Hepatocyte (in vitro differentiated cells): ENCODE results near the gene FAM98A. TPM values are rescaled to one million over a fixed set of nuclear protein-coding genes. Genes with fewer than 3 reads are reported as not detected.
A peak's percentile ranks its signal among the peaks of the same experiment; 100 is the strongest.

Experiments
- DNase-seq: peaks from one replicate; pipeline ENCODE4 v3.0.0-alpha.2; 2016; ENCODE audit warnings: low spot score
- H2AFZ ChIP-seq: fragments of 200-600 bp; sonication (generic); 2 replicates; pipeline ENCODE4 v1.6.0; 2016; ENCODE audit warnings: antibody characterized with exemption, mild to moderate bottlenecking
- H3K27ac ChIP-seq: fragments of 200-600 bp; sonication (generic); 2 replicates; pipeline ENCODE4 v1.5.1; 2016; ENCODE audit warnings: mild to moderate bottlenecking
- H3K27me3 ChIP-seq: fragments of 200-600 bp; sonication (generic); 2 replicates; pipeline ENCODE4 v1.6.1; 2016
- H3K36me3 ChIP-seq: fragments of 200-600 bp; sonication (generic); replicated peaks from 2 replicates; pipeline ENCODE4 v1.5.1; 2016; ENCODE audit warnings: low read depth; ENCODE audit not compliant: insufficient read depth
- H3K4me1 ChIP-seq: fragments of 200-600 bp; sonication (generic); 2 replicates; pipeline ENCODE4 v1.5.1; 2016; ENCODE audit warnings: mild to moderate bottlenecking, moderate library complexity; ENCODE audit not compliant: insufficient read depth
- H3K4me2 ChIP-seq: fragments of 200-600 bp; sonication (generic); 2 replicates; pipeline ENCODE4 v1.6.0; 2016
- H3K4me3 ChIP-seq: fragments of 200-600 bp; sonication (generic); 2 replicates; pipeline ENCODE4 v1.5.1; 2016; ENCODE audit warnings: mild to moderate bottlenecking
- H3K79me2 ChIP-seq: fragments of 200-600 bp; sonication (generic); 2 replicates; pipeline ENCODE4 v1.6.0; 2017; ENCODE audit warnings: mild to moderate bottlenecking
- H3K9me2 ChIP-seq: fragments of 200-600 bp; sonication (generic); replicated peaks from 2 replicates; pipeline ENCODE4 v1.6.0; 2017; ENCODE audit warnings: mild to moderate bottlenecking; ENCODE audit not compliant: insufficient read depth
- H3K9me3 ChIP-seq: fragments of 200-600 bp; sonication (generic); 2 replicates; pipeline ENCODE4 v1.5.1; 2016; ENCODE audit warnings: low read depth, mild to moderate bottlenecking
- H4K20me1 ChIP-seq: fragments of 200-600 bp; sonication (generic); 2 replicates; pipeline ENCODE4 v1.6.0; 2016; ENCODE audit warnings: mild to moderate bottlenecking; ENCODE audit not compliant: insufficient read depth, poor library complexity, severe bottlenecking
- CTCF ChIP-seq: fragments of 200-600 bp; sonication (generic); IDR thresholded peaks from 2 replicates; pipeline ENCODE4 v1.5.1; 2016; ENCODE audit warnings: antibody characterized with exemption, mild to moderate bottlenecking; ENCODE audit not compliant: poor library complexity
- EZH2 ChIP-seq: fragments of 200-600 bp; sonication (generic); IDR thresholded peaks from 2 replicates; pipeline ENCODE4 v1.6.1; 2016; ENCODE audit warnings: antibody characterized with exemption, mild to moderate bottlenecking, borderline replicate concordance
- EZH2phosphoT487 ChIP-seq: fragments of 200-600 bp; sonication (generic); IDR thresholded peaks from one replicate; pipeline ENCODE4 v1.6.1; 2018; ENCODE audit warnings: antibody characterized with exemption, mild to moderate bottlenecking, low read depth, moderate library complexity; ENCODE audit not compliant: unreplicated experiment, severe bottlenecking
- WGBS: methylation state at CpG from one replicate; pipeline ENCODE4 v1.1.6; 2016; ENCODE audit warnings: low lambda C conversion rate; ENCODE audit errors: missing lambda C conversion rate; 5-methylcytosine and 5-hydroxymethylcytosine counted together
- polyA plus RNA-seq: library from polyadenylated mRNA; unstranded; fragments of >200 nt; fragmentation: Nextera tagmentation; extraction: Ambion mirVana; gene quantifications from 2 replicates; pipeline ENCODE4 v1.2.1, GENCODE V29; 2016
- total RNA-seq: library from RNA; depleted of rRNA; stranded (reverse); fragments of >200 nt; gene quantifications from 2 replicates; pipeline ENCODE4 v1.2.3, GENCODE V29; 2014

The FAM98A gene
- total and polyA plus RNA-seq, 2 experiments from 2014 or later: 18.8 to 50.4 TPM

GRCh38 chr2:33603416-33603815 is 4.3 kb upstream of the FAM98A start:
- Histone ChIP-seq H3K9me2 (no peaks in the 10 kb centered on the region), H3K79me2 (peaks cover 5% of the 10 kb centered on the region), H3K4me1 (no peaks in the 10 kb centered on the region), H3K27me3 (no peaks in the 10 kb centered on the region), H3K36me3 (no peaks in the 10 kb centered on the region), H4K20me1 (no peaks in the 10 kb centered on the region), H3K9me3 (no peaks in the 10 kb centered on the region), H2AFZ (no peak overlapping the region), H3K27ac (no peak overlapping the region), H3K4me3 (no peak overlapping the region), H3K4me2 (no peak overlapping the region)
- WGBS: 68% methylated on average over 3 of the region's 3 CpGs
- TF ChIP-seq EZH2phosphoT487 (no peak), CTCF (no peak), EZH2 (no peak)
- DNase-seq: no peak

GRCh38 chr2:33602201-33602830 is 3.2 kb upstream of the FAM98A start:
- Histone ChIP-seq H2AFZ (no peak overlapping the region), H3K79me2 (peaks cover 16% of the 10 kb centered on the region), H3K4me3 (no peak overlapping the region), H3K9me3 (no peaks in the 10 kb centered on the region), H3K27me3 (no peaks in the 10 kb centered on the region), H3K4me1 (peaks cover 10% of the 10 kb centered on the region), H3K9me2 (no peaks in the 10 kb centered on the region), H4K20me1 (peaks cover 7% of the 10 kb centered on the region), H3K27ac (no peak overlapping the region), H3K36me3 (no peaks in the 10 kb centered on the region), H3K4me2 (no peak overlapping the region)
- 88% methylated on average over 6 of the region's 6 CpGs for WGBS
- TF ChIP-seq EZH2: no peak
- no peak for TF ChIP-seq CTCF
- TF ChIP-seq EZH2phosphoT487: no peak
- no peak for DNase-seq

- TF ChIP-seq CTCF: no peak
- TF ChIP-seq EZH2: no peak
- TF ChIP-seq EZH2phosphoT487: no peak
These were observed 769 bp upstream of the FAM98A start for GRCh38 chr2:33599943-33600192.

More at GRCh38 chr2:33599943-33600192, 769 bp upstream of the FAM98A start:
- Histone ChIP-seq H3K79me2 (peaks cover 40% of the 10 kb centered on the region), H3K9me2 (no peaks in the 10 kb centered on the region), H3K27ac (peak overlapping the region; percentile 63), H3K27me3 (no peaks in the 10 kb centered on the region), H2AFZ (peak overlapping the region; percentile 60), H3K4me3 (peak overlapping the region; percentile 25), H3K9me3 (no peaks in the 10 kb centered on the region), H4K20me1 (peaks cover 7% of the 10 kb centered on the region), H3K4me2 (peak overlapping the region; percentile 77), H3K36me3 (no peaks in the 10 kb centered on the region), H3K4me1 (peaks cover 14% of the 10 kb centered on the region)
- DNase-seq: no peak
- WGBS: 34% methylated on average over 3 of the region's 3 CpGs
